Measurements from ENCODE around the gene IL2RA. TPM values are rescaled to one million over a fixed set of nuclear protein-coding genes. Genes with fewer than 3 reads are reported as not detected.

The IL2RA gene
- total and polyA plus RNA-seq, 9 of the 15 experiments (the other 6 are each of a cell fraction or from before 2014, with no cell fraction given) = 0.95 TPM; not detected in 8

- TF ChIP-seq ZBTB40 (IDR thresholded peaks at IDR 0.05) (peak; percentile 35; the same call in 1 of the 2 replicates), ZBTB40 (CRISPR knock-in tag; IDR thresholded peaks at IDR 0.05) (no peak), ZNF143 (CRISPR knock-in tag; IDR thresholded peaks at IDR 0.05) (0 out of 2 replicates have a peak, but pooled peaks have one; percentile 42), SP1 (CRISPR knock-in tag; IDR thresholded peaks at IDR 0.05) (peak; percentile 44; the same call in 1 of the 2 replicates), FOXA3 (CRISPR knock-in tag; conservative IDR thresholded peaks at IDR 0.05 in 1 of 2, IDR thresholded peaks at IDR 0.05 in 1 of 2) (peak in 1 of 2 experiments; percentile 58; a peak in 1 of 4 replicates), PHF20 (IDR thresholded peaks at IDR 0.05; ENCODE audit: partially characterized antibody) (no peak), MXD1 (CRISPR knock-in tag; IDR thresholded peaks at IDR 0.05; ENCODE audit: borderline replicate concordance, poor library complexity, severe bottlenecking) (no peak), FOXM1 (IDR thresholded peaks at IDR 0.05; ENCODE audit: low read depth) (no peak), FOXM1 (CRISPR knock-in tag; IDR thresholded peaks at IDR 0.05; ENCODE audit: low read depth) (0 out of 2 replicates have a peak, but pooled peaks have one; percentile 26), E2F3 (CRISPR knock-in tag; IDR thresholded peaks at IDR 0.05) (no peak), PHF8 (IDR thresholded peaks at IDR 0.05; ENCODE audit: borderline replicate concordance, low read length) (peak; percentile 46; the same call in 1 of the 2 replicates), HDAC1 (IDR thresholded peaks at IDR 0.05) (0 out of 4 replicates have a peak, but pooled peaks of 1 of the 2 experiments have one; percentile 30)
- TF ChIP-seq, protein P1, sequence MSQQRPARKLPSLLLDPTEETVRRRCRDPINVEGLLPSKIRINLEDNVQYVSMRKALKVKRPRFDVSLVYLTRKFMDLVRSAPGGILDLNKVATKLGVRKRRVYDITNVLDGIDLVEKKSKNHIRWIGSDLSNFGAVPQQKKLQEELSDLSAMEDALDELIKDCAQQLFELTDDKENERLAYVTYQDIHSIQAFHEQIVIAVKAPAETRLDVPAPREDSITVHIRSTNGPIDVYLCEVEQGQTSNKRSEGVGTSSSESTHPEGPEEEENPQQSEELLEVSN (IDR thresholded peaks at IDR 0.05; ENCODE audit: borderline replicate concordance in 1 of 2, extremely low read depth in 1 of 2, insufficient read depth in 1 of 2, insufficient read length in 1 of 2, low read depth in 1 of 2, low read length in 1 of 2, poor library complexity in 1 of 2, severe bottlenecking in 1 of 2) = peak in 1 of 2 experiments; percentile 23
These were observed 27.4 kb upstream of the IL2RA start (continued) for GRCh38 chr10:6089334-6090219.
